Mucosa of descending colon (tissue), 3 donors: ENCODE results near the gene FGF18. TPM values are rescaled to one million over a fixed set of nuclear protein-coding genes. Genes with fewer than 3 reads are reported as not detected.
"Not testable (repeated sequence)": the region's sequence is repeated elsewhere in the genome, so short reads cannot be mapped to it uniquely, and the experiment has no call there.

Source experiments
- ATAC-seq: fragments of 200-7000 bp; cut with Tn5 transposase; one replicate; pipeline ENCODE4 v1.9.1; 2020; ENCODE audit warnings: mild to moderate bottlenecking, moderate library complexity
- DNase-seq, 3 donors: peaks; one replicate each; pipeline ENCODE4 v3.0.0-alpha.2; 2020
- H3K36me3 ChIP-seq: fragments of 200-600 bp; one replicate; pipeline ENCODE4 v1.8.0; 2021; ENCODE audit warnings: low read depth, mild to moderate bottlenecking
- H3K4me1 ChIP-seq: fragments of 200-600 bp; one replicate; pipeline ENCODE4 v1.8.0; 2021; ENCODE audit warnings: low read depth, mild to moderate bottlenecking
- H3K4me3 ChIP-seq: fragments of 200-600 bp; one replicate; pipeline ENCODE4 v1.8.0; 2021; ENCODE audit warnings: mild to moderate bottlenecking
- H3K9me3 ChIP-seq: fragments of 200-600 bp; one replicate; pipeline ENCODE4 v1.8.0; 2021; ENCODE audit warnings: mild to moderate bottlenecking
- intact Hi-C, 2 donors: fragments of 100-400 bp; cut with DNase I in 1 of 2; cut with micrococcal nuclease in 1 of 2; formaldehyde crosslinking; loops; one replicate each; pipeline versions ENCODE4 v1.11.0 to v1.11.1; 2022; cut with DNase I, micrococcal nuclease
- long read RNA-seq, 2 donors: library from polyadenylated mRNA; unstranded; transcript quantifications; one replicate each; pipeline ENCODE4 v2.0.0, GENCODE V29; 2019 to 2021
- total RNA-seq, 3 donors: library from RNA; stranded (reverse); fragmentation: NEBNext Ultra II Directional in 2 of 3; extraction: Animal tissue kit (Norgen Biotek cat#: 25700) in 2 of 3; gene quantifications; one replicate each; pipeline versions ENCODE4 v1.2.1 to v1.2.4, GENCODE V29; 2021 to 2023
- TF ChIP-seq, protein P1 (sequence below): fragments of 200-600 bp; IDR thresholded peaks from one replicate; pipeline ENCODE4 v1.8.0; 2022; ENCODE audit warnings: antibody characterized with exemption, mild to moderate bottlenecking
- donor health status: DM: no; HTN: no; CAD: no; lungs with moderate emphysema.
- donor health status: DM: no; HTN: no; CAD: no.
- donor health status: DM: no; HTN: yes; CAD: no.

FGF18 gene, protein sequence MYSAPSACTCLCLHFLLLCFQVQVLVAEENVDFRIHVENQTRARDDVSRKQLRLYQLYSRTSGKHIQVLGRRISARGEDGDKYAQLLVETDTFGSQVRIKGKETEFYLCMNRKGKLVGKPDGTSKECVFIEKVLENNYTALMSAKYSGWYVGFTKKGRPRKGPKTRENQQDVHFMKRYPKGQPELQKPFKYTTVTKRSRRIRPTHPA
- under 1 TPM in 2 of 3 donors, not detected in 1; 0.16 to 0.63 TPM for total RNA-seq
- long read RNA-seq, donor 1, partial matches to known transcripts, result 0 of 2 reads
- long read RNA-seq, donor 1, other reads (novel, unspliced or antisense), result 0 of 2 reads
- long read RNA-seq, donor 2, result 0 reads

DNA sequence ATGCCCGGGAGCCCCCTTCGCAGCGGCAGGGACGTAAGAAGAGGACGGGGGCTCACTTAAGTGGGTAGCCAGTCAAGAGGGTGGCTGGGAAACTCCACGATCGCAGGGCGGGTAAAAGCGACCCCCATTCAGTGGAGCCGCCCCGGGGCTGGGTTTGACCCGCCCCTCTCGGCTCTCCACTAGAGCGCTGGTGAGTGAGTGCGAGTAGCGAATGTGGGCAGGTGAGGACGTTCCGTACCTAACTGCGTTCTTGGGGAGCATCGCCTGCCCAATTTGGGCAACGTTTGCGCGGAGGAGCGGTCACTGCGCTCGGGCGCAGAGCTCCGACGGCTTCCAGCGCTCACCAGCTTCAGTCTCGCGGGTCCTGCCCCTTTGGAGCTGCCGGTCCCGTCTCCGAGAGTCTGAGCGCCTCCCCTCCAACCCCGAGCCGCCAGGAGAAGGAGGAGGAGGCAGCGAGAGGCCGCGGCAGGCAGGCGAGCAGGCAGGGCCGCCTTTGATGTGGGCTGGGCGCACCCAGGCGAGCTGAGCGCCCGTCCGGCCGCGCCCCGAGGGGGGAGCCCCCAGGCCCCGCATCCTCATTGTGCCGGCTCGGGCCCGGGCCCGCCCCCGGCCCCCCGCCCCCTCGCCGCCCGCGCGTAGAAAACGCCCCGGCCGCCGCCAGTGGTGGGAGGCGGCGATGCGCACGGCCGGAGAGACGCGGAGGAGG, at the start of gene FGF18:
FGF18 (plus strand) TSS at position 666 of the 706 bp plus-strand sequence. CDS start 553 bp downstream, outside the sequence.
- H3K4me1 ChIP-seq, result peaks cover 23% of the 10 kb centered on the region
- intact Hi-C loops, result loop anchor here (5.0 to 10.0 kb wide), 2 partner anchors 476 to 488 kb away; no protein-coding TSS in a partner anchor
- H3K4me3 ChIP-seq, result no peak within 1 kb of the TSS
- H3K9me3 ChIP-seq, result no peaks in the 10 kb centered on the region
- peak; percentile 48 for ATAC-seq
- TF ChIP-seq, protein P1, sequence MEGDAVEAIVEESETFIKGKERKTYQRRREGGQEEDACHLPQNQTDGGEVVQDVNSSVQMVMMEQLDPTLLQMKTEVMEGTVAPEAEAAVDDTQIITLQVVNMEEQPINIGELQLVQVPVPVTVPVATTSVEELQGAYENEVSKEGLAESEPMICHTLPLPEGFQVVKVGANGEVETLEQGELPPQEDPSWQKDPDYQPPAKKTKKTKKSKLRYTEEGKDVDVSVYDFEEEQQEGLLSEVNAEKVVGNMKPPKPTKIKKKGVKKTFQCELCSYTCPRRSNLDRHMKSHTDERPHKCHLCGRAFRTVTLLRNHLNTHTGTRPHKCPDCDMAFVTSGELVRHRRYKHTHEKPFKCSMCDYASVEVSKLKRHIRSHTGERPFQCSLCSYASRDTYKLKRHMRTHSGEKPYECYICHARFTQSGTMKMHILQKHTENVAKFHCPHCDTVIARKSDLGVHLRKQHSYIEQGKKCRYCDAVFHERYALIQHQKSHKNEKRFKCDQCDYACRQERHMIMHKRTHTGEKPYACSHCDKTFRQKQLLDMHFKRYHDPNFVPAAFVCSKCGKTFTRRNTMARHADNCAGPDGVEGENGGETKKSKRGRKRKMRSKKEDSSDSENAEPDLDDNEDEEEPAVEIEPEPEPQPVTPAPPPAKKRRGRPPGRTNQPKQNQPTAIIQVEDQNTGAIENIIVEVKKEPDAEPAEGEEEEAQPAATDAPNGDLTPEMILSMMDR, result no peak
- peak in 2 of 3 donors; percentile 28 to 65 for DNase-seq
- no peaks in the 10 kb centered on the region for H3K36me3 ChIP-seq

DNA sequence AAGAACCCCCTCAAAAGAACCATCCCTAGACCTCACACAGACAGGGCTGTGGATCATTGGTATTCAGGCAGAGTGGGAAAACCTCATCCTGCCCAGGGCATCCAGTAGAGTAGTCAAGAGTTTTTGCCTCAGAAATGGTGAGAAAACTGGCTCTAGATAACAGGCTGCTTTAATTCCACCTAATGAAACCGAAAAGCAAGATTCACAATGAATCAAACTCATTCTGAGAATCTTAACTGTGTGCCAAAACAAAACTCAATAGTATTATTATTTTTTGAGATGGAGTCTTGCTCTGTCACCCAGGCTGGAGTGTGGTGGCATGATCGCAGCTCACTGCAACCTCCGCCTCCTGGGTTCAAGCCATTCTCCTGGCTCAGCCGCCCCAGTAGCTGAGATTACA, 49.5 kb upstream of the FGF18 start:
- no peak overlapping the region for H3K4me3 ChIP-seq
- H3K4me1 ChIP-seq, result no peaks in the 10 kb centered on the region
- H3K9me3 ChIP-seq, result no peaks in the 10 kb centered on the region
- ATAC-seq, result no peak
- TF ChIP-seq, protein P1, result no peak
- H3K36me3 ChIP-seq, result no peaks in the 10 kb centered on the region
- DNase-seq, result no peak
- intact Hi-C loops, result no loop called here

DNA sequence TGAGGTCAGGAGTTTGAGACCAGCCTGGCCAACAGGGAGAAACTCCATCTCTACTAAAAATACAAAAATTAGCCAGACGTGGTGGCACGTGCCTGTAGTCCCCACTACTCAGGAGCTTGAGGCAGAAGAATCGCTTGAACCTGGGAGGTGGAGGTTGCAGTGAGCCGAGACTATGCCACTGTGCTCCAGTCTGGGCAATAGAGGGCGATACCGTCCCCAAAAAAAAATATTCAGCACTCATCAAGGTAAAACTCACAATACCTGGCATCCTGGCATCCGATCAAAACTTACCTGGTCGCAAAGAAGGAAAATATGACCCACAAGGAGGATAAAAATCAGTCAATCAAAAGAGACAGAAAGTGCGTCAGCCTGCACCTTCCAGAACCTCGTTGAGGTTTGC, 48.6 kb upstream of the FGF18 start:
- intact Hi-C loops, DNase-seq, H3K9me3 ChIP-seq, H3K36me3 ChIP-seq, H3K4me3 ChIP-seq, H3K4me1 ChIP-seq, ATAC-seq: not testable (repeated sequence)

DNA sequence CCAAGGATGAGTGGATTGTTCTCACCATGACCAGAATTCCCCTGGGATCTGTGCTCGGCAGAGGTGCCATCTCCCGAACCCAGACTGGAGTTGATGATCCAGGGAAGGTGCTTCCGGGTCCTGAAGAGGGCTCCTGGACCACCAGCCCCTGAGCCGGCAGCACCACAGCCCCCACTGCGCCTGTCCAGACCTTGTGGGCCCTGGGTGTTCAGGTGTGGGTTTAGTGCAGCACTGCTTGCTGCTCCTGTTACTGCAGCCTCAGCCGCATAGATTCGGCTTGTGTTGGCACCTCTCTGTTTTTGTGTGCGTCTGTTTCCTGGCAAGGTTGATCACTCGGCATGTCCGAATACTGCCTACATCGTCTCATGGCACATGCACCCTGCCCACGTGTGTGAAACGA, 48.1 kb upstream of the FGF18 start:
- TF ChIP-seq, protein P1, result no peak
- intact Hi-C loops, result no loop called here
- no peaks in the 10 kb centered on the region for H3K9me3 ChIP-seq
- no peak overlapping the region for H3K4me3 ChIP-seq
- ATAC-seq, result no peak
- DNase-seq, result no peak
- no peaks in the 10 kb centered on the region for H3K36me3 ChIP-seq
- no peaks in the 10 kb centered on the region for H3K4me1 ChIP-seq

DNA sequence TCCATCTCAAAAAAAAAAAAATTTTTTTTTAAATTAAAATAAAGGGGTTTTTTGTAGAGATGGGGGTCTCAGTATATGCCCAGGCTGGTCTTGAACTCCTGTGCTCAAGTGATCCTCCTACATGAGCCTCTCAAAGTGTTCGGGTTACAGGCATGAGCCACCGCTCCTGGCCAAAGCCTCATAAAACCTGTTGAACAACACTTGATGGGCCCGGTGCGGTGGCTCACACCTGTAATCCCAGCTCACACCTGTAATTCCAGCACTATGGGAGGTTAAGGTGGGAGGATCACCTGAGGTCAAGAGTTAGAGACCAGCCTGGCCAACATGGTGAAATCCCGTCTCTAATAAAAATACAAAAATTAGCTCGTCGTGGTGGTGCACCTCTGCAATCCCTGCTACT, 39.5 kb upstream of the FGF18 start:
- intact Hi-C loops, result no loop called here
- TF ChIP-seq, protein P1, result no peak
- no peak overlapping the region for H3K4me3 ChIP-seq

DNA sequence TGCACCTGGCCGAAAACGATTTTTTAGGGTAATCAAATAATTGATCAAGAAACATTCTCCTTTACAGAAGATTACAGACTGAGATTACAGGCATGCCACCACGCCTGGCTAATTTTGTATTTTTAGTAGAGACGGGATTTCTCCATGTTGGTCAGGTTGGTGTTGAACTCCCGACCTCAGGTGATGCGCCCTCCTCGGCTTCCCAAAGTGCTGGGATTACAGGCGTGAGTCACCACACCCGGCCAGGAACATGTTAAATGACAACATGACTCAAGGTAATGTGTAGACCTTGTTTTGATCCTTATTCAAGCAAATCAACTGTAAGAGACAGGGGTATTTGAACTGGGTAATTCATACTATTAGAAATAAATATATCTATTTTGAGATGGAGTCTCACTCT, 35.0 kb upstream of the FGF18 start:
- DNase-seq, ATAC-seq, H3K4me1 ChIP-seq, H3K9me3 ChIP-seq, H3K4me3 ChIP-seq, H3K36me3 ChIP-seq, intact Hi-C loops: not testable (repeated sequence)

More for the DNA sequence above, 39.5 kb upstream of the FGF18 start:
- no peak for ATAC-seq
- Histone ChIP-seq H3K4me1 (no peaks in the 10 kb centered on the region), H3K36me3 (no peaks in the 10 kb centered on the region), H3K9me3 (no peaks in the 10 kb centered on the region)
- DNase-seq, result no peak

DNA sequence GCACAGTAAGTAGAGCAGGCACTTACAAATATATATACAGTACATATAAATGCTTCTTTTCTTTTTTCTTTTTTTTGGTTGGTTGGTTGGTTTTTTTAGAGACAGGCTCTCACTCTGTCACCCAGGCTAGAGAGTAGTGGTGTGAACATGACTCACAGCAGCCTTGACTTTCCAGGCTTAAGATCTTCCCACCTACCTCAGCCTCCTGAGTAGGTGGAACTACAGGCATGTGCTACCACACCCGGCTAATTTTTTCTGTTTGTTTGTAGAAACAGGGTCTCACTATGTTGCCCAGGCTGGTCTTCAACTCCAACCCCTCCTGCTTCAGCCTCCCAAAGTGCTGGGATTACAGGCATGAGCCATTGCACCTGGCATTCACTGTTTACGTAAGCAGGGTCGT, 34.4 kb upstream of the FGF18 start:
- H3K36me3 ChIP-seq, H3K9me3 ChIP-seq, ATAC-seq, H3K4me3 ChIP-seq, intact Hi-C loops, DNase-seq: not testable (repeated sequence)
- H3K4me1 ChIP-seq, result peaks cover 12% of the 10 kb centered on the region
